Activated naive CD4-positive, alpha-beta T cell treated with anti-CD3 and anti-CD28 coated beads for 36 hours (primary cell): ENCODE data around the gene PAQR7. TPM values are rescaled to one million over a fixed set of nuclear protein-coding genes. Genes with fewer than 3 reads are reported as not detected.

ENCODE experiments used
- CTCF ChIA-PET: fragments of 350-600 bp; sonication (Branson Sonifier 250); formaldehyde crosslinking; loops from one replicate; lab custom pipeline; 2021; ENCODE audit warnings: antibody characterized with exemption; lab: Charles Lee
- DNase-seq: peaks from one replicate; pipeline ENCODE4 v3.0.0-alpha.2; 2020
- H3K27ac Mint-ChIP-seq: one replicate; pipeline ENCODE4 v1.8.0; 2021; ENCODE audit warnings: mild to moderate bottlenecking, mixed read lengths
- H3K27me3 Mint-ChIP-seq: one replicate; pipeline ENCODE4 v1.8.0; 2021; ENCODE audit warnings: low read depth, mixed read lengths
- H3K36me3 Mint-ChIP-seq: one replicate; pipeline ENCODE4 v1.8.0; 2021; ENCODE audit warnings: low read depth, mixed read lengths
- H3K4me1 Mint-ChIP-seq: one replicate; pipeline ENCODE4 v1.8.0; 2021; ENCODE audit warnings: low read depth, mixed read lengths
- H3K4me3 Mint-ChIP-seq: one replicate; pipeline ENCODE4 v1.8.0; 2021; ENCODE audit warnings: mild to moderate bottlenecking, moderate library complexity, mixed read lengths
- H3K9me3 Mint-ChIP-seq: one replicate; pipeline ENCODE4 v1.8.0; 2021; ENCODE audit warnings: mixed read lengths
- intact Hi-C: fragments of 100-400 bp; cut with micrococcal nuclease; formaldehyde crosslinking; loops from one replicate; pipeline ENCODE4 v1.15.1; 2023
- total RNA-seq, 2 experiments: library from RNA; stranded (reverse); gene quantifications; one replicate each; pipeline ENCODE4 v1.2.3, GENCODE V29; 2021

PAQR7 gene
- total RNA-seq, 2 experiments from 2014 or later = 2.8 to 3.1 TPM

GRCh38 chr1:25911162-25911561 lies 35.7 kb upstream of the PAQR7 start:
- DNase-seq = no peak
- Mint-ChIP-seq H3K36me3 (peaks cover 1% of the 10 kb centered on the region), H3K9me3 (no peaks in the 10 kb centered on the region), H3K4me1 (peaks cover 8% of the 10 kb centered on the region), H3K4me3 (no peak overlapping the region), H3K27me3 (no peaks in the 10 kb centered on the region), H3K27ac (no peak overlapping the region)
- intact Hi-C loops = no loop called here
- CTCF ChIA-PET = interaction anchor here (1.1 kb wide), 1 partner anchor 15 kb away, joined by 4 read pairs; no protein-coding TSS in a partner anchor

GRCh38 chr1:25909040-25909439 lies 33.5 kb upstream of the PAQR7 start:
- intact Hi-C loops = loop anchor here (5.0 kb wide), 2 partner anchors 87 to 563 kb away; partner anchors contain the start of gene HMGN2
- CTCF ChIA-PET = no interaction called here
- no peaks in the 10 kb centered on the region for H3K9me3 Mint-ChIP-seq
- H3K27ac Mint-ChIP-seq = no peak overlapping the region
- peaks cover 21% of the 10 kb centered on the region for H3K4me1 Mint-ChIP-seq
- H3K27me3 Mint-ChIP-seq = no peaks in the 10 kb centered on the region
- peaks cover 13% of the 10 kb centered on the region for H3K36me3 Mint-ChIP-seq
- no peak for DNase-seq
- H3K4me3 Mint-ChIP-seq = no peak overlapping the region

DNA sequence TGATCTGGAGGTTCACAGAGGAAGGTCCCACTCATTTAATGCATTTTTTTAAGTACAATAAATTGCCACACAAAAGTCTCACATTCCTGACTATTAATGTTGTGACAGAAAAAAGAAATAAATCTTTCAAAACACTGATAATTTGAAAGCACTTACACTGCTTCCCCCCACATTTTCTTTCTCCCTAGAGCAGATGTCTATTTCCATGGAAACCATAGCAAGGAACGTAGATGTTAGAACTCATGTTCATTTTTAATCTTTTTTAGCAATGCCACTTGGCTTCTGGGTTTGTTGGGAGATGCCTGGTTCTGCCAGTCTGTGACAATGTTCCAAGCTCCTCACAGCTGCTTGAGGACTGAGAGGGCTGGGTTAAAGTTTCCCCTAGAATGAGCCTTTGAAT lies 32.7 kb upstream of the PAQR7 start:
- H3K36me3 Mint-ChIP-seq = peaks cover 18% of the 10 kb centered on the region
- H3K27me3 Mint-ChIP-seq = no peaks in the 10 kb centered on the region
- no peak overlapping the region for H3K27ac Mint-ChIP-seq
- intact Hi-C loops = loop anchor here (5.0 kb wide), 2 partner anchors 86 to 564 kb away; partner anchors contain the start of gene HMGN2
- H3K4me1 Mint-ChIP-seq = peaks cover 24% of the 10 kb centered on the region
- H3K4me3 Mint-ChIP-seq = no peak overlapping the region
- H3K9me3 Mint-ChIP-seq = no peaks in the 10 kb centered on the region
- CTCF ChIA-PET = no interaction called here
- no peak for DNase-seq

- peaks cover 28% of the 10 kb centered on the region for H3K4me1 Mint-ChIP-seq
- H3K27me3 Mint-ChIP-seq = no peaks in the 10 kb centered on the region
- no peak for DNase-seq
- CTCF ChIA-PET = interaction anchor here (1.9 kb wide), 1 partner anchor 14 kb away, joined by 5 read pairs; no protein-coding TSS in a partner anchor
- H3K9me3 Mint-ChIP-seq = no peaks in the 10 kb centered on the region
- intact Hi-C loops = loop anchor here (2.0 to 5.0 kb wide), 3 partner anchors 85 to 565 kb away; partner anchors contain the start of genes HMGN2 and PDIK1L
- H3K4me3 Mint-ChIP-seq = peak overlapping the region; percentile 28
- H3K36me3 Mint-ChIP-seq = peaks cover 23% of the 10 kb centered on the region
- H3K27ac Mint-ChIP-seq = no peak overlapping the region
Measured at GRCh38 chr1:25907601-25908000, 32.1 kb upstream of the PAQR7 start.

- Mint-ChIP-seq H3K27me3 (no peaks in the 10 kb centered on the region), H3K9me3 (no peaks in the 10 kb centered on the region), H3K36me3 (peaks cover 27% of the 10 kb centered on the region), H3K4me1 (peaks cover 29% of the 10 kb centered on the region), H3K4me3 (peak overlapping the region; percentile 94), H3K27ac (peak overlapping the region; percentile 53)
- intact Hi-C loops = loop anchor here (1.0 to 5.0 kb wide), 5 partner anchors 16 to 566 kb away; partner anchors contain the start of genes HMGN2 and PDIK1L
- CTCF ChIA-PET = interaction anchor here (1.9 kb wide), 1 partner anchor 15 kb away, joined by 5 read pairs; no protein-coding TSS in a partner anchor
- peak; percentile 35 for DNase-seq
Measured at GRCh38 chr1:25906644-25907300, 31.3 kb upstream of the PAQR7 start.

- CTCF ChIA-PET = interaction anchor here (0.7 to 2.9 kb wide), 6 partner anchors 8 to 684 kb away, joined by 3 to 19 read pairs (median 4); partner anchors contain the start of gene PAFAH2
- Mint-ChIP-seq H3K36me3 (peaks cover 35% of the 10 kb centered on the region), H3K27ac (peak within 1 kb of the TSS; percentile 90), H3K4me3 (peak within 1 kb of the TSS; percentile 94), H3K27me3 (no peaks in the 10 kb centered on the region), H3K9me3 (no peaks in the 10 kb centered on the region), H3K4me1 (peaks cover 29% of the 10 kb centered on the region)
- intact Hi-C loops = loop anchor here (1.0 to 5.0 kb wide), 7 partner anchors 16 to 566 kb away; partner anchors contain the start of genes HMGN2, PAFAH2, PAQR7 and PDIK1L
- DNase-seq = peak; percentile 94
Measured at GRCh38 chr1:25905680-25906643, 30.5 kb upstream of the PAQR7 start, which contains the start of gene STMN1. STMN1 (minus strand) TSS chr1:25906419; CDS start chr1:25904676, 1,743 bp downstream.

GRCh38 chr1:25904943-25905679 lies 29.6 kb upstream of the PAQR7 start:
- peaks cover 30% of the 10 kb centered on the region for H3K4me1 Mint-ChIP-seq
- H3K27me3 Mint-ChIP-seq = no peaks in the 10 kb centered on the region

DNA sequence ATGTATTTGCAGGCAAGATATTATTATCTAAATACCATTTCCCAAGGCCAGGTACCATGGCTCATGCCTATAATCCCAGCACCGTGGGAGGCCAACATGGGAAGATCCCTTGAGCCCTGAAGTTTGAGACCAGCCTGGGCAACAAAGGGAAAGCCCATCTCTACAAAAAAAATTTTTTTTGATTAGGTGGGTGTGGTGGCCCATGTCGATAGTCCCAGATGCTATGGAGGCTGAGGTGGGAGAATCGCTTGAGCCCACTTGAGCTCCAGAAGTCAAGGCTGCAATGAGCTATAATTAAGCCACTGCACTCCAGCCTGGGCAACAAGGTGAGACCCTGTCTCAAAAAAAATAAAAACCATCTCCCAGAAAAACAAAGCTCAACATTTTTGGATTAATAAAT lies 28.5 kb upstream of the PAQR7 start:
- Mint-ChIP-seq H3K4me1 (peaks cover 30% of the 10 kb centered on the region), H3K27me3 (no peaks in the 10 kb centered on the region), H3K27ac (no peak overlapping the region), H3K4me3 (peak overlapping the region; percentile 94), H3K36me3 (peaks cover 51% of the 10 kb centered on the region), H3K9me3 (no peaks in the 10 kb centered on the region)
- no peak for DNase-seq
- intact Hi-C loops = no loop called here
- CTCF ChIA-PET = interaction anchor here (0.7 to 2.9 kb wide), 5 partner anchors 8 to 93 kb away, joined by 3 to 19 read pairs (median 5); partner anchors contain the start of gene PAFAH2

More at GRCh38 chr1:25904943-25905679, 29.6 kb upstream of the PAQR7 start:
- peak overlapping the region; percentile 88 for H3K27ac Mint-ChIP-seq
- H3K4me3 Mint-ChIP-seq = peak overlapping the region; percentile 94
- DNase-seq = peak; percentile 98
- CTCF ChIA-PET = interaction anchor here (0.6 to 2.9 kb wide), 7 partner anchors 9 to 683 kb away, joined by 3 to 19 read pairs (median 3); partner anchors contain the start of gene PAFAH2
- peaks cover 44% of the 10 kb centered on the region for H3K36me3 Mint-ChIP-seq
- no peaks in the 10 kb centered on the region for H3K9me3 Mint-ChIP-seq
- intact Hi-C loops = loop anchor here (1.0 to 5.0 kb wide), 4 partner anchors 30 to 567 kb away; partner anchors contain the start of genes HMGN2, PAFAH2 and PAQR7

GRCh38 chr1:25902462-25902861 lies 27.0 kb upstream of the PAQR7 start:
- Mint-ChIP-seq H3K27ac (no peak overlapping the region), H3K4me3 (no peak overlapping the region), H3K4me1 (peaks cover 30% of the 10 kb centered on the region), H3K36me3 (peaks cover 62% of the 10 kb centered on the region), H3K27me3 (no peaks in the 10 kb centered on the region), H3K9me3 (no peaks in the 10 kb centered on the region)
- CTCF ChIA-PET = interaction anchor here (0.6 to 2.9 kb wide), 3 partner anchors 95 to 383 kb away, joined by 3 to 15 read pairs (median 7); partner anchors contain the start of gene PAFAH2
- intact Hi-C loops = no loop called here
- DNase-seq = no peak

DNA sequence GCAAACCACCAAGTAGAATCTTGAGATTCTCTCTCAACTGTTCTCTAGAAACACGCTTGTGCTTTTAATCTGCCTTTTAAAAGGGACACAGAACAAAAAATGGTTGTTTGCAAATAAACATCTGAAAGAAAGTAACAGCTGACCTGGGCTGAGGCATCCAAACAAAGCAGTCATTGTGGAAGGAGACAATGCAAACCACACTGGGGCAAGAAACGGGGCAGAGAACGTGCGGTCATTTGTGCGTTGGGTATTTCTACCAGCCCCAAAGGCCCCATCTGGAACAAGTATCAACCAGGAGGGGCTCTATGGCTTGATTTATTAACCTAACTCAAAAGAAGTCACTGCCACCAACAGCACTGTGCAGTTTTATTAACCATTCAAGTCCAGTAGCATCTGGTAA lies 24.7 kb upstream of the PAQR7 start:
- CTCF ChIA-PET = interaction anchor here (0.6 to 2.9 kb wide), 2 partner anchors 97 to 154 kb away, joined by 3 to 15 read pairs; partner anchors contain the start of gene PAFAH2
- intact Hi-C loops = no loop called here
- DNase-seq = no peak
- Mint-ChIP-seq H3K9me3 (no peaks in the 10 kb centered on the region), H3K36me3 (peaks cover 62% of the 10 kb centered on the region), H3K4me3 (no peak overlapping the region), H3K27ac (no peak overlapping the region), H3K4me1 (peaks cover 34% of the 10 kb centered on the region), H3K27me3 (no peaks in the 10 kb centered on the region)

- no peak overlapping the region for H3K27ac Mint-ChIP-seq
Measured at GRCh38 chr1:25899792-25900191, 24.3 kb upstream of the PAQR7 start.

More at GRCh38 chr1:25899792-25900191, 24.3 kb upstream of the PAQR7 start:
- DNase-seq = no peak
- CTCF ChIA-PET = interaction anchor here (2.9 kb wide), 1 partner anchor 98 kb away, joined by 15 read pairs; the partner anchor contains the start of gene PAFAH2
- intact Hi-C loops = loop anchor here (5.0 kb wide), 1 partner anchor 62 kb away; no protein-coding TSS in a partner anchor
- H3K4me1 Mint-ChIP-seq = peaks cover 31% of the 10 kb centered on the region
- H3K4me3 Mint-ChIP-seq = no peak overlapping the region
- H3K27me3 Mint-ChIP-seq = no peaks in the 10 kb centered on the region
- peaks cover 58% of the 10 kb centered on the region for H3K36me3 Mint-ChIP-seq
- no peaks in the 10 kb centered on the region for H3K9me3 Mint-ChIP-seq
